ENCODE data around the gene CCSAP. TPM values are rescaled to one million over a fixed set of nuclear protein-coding genes. Genes with fewer than 3 reads are reported as not detected.

Gene CCSAP
- total and polyA plus RNA-seq, 10 of the 15 experiments (the other 5 are each of a cell fraction or from before 2014, with no cell fraction given): 0.75 to 3.4 (median 2.8) TPM

DNA sequence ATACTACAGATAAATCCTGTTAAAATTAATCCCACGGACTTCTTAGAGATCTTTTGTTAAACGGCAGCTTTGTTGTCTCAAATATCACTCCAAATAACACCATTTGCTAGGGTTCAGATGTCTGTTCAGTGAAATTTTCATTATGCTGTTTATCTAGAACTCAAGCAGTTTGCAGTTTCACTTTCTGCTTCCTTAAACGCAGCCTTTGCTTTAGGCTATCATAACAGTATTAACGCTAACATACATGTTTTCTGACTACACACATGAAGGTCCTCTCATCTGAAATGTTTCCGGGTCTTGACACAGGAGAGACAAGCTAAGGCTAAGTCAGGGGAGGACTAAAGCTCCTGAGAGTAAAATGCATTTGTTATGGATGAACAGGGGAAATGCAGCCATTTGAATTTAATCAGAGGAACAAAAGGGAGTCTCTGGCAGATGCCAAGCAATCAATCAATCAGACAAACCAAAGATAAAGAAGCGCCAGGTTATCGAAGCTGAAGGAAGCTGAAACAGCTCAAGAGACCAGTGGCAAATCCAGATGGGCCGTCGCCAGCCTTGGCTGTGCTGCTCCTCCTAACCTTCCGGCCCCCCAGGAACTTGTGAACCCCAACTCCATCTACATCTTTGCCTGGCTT lies 16.9 kb downstream of the CCSAP start:
- intact Hi-C loops (cut with micrococcal nuclease; ENCODE audit: unreplicated experiment) (no loop called here), in situ Hi-C loops (cut with MboI) (no loop called here)
- H3K9ac ChIP-seq (ENCODE audit: control insufficient read depth, insufficient read depth, low read length): no peak overlapping the region
- SMC1A ChIA-PET (ENCODE audit: uncharacterized antibody, unreplicated experiment): interaction anchor here (0.7 to 1.6 kb wide), 4 partner anchors 9 to 1237 kb away, joined by 3 to 4 read pairs (median 4); no protein-coding TSS in a partner anchor
- H3K27me3 ChIP-seq (replicated peaks in 1 of 2; ENCODE audit: control insufficient read depth in 2 of 2, insufficient read depth in 2 of 2, low read length in 1 of 2): no peaks in the 10 kb centered on the region
- ATAC-seq: no peak
- POLR2A ChIA-PET: no interaction called here
- no peak overlapping the region for H3K4me3 ChIP-seq
- H4K20me1 ChIP-seq (ENCODE audit: control insufficient read depth, insufficient read depth): no peaks in the 10 kb centered on the region
- TF ChIP-seq, protein P1, sequence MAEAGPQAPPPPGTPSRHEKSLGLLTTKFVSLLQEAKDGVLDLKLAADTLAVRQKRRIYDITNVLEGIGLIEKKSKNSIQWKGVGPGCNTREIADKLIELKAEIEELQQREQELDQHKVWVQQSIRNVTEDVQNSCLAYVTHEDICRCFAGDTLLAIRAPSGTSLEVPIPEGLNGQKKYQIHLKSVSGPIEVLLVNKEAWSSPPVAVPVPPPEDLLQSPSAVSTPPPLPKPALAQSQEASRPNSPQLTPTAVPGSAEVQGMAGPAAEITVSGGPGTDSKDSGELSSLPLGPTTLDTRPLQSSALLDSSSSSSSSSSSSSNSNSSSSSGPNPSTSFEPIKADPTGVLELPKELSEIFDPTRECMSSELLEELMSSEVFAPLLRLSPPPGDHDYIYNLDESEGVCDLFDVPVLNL (IDR thresholded peaks at IDR 0.05; ENCODE audit: low read depth, low read length): no peak
- no peak for TF ChIP-seq POLR2AphosphoS2 (IDR thresholded peaks at IDR 0.05; ENCODE audit: low read depth, low read length)
- TF ChIP-seq PML (IDR thresholded peaks at IDR 0.05; ENCODE audit: low read length): no peak
- no peak for TF ChIP-seq IKZF1 (conservative IDR thresholded peaks at IDR 0.05)
- TF ChIP-seq BMI1 (IDR thresholded peaks at IDR 0.05; ENCODE audit: borderline replicate concordance): no peak
- no peak for TF ChIP-seq SREBF2 (IDR thresholded peaks at IDR 0.05; ENCODE audit: low read length)
- no peak for TF ChIP-seq CHD1 (IDR thresholded peaks at IDR 0.05; ENCODE audit: low read depth, low read length)
- peaks cover 0 to 3% of the 10 kb centered on the region in 2 experiments; a peak in 1 of 4 replicates for H3K36me3 ChIP-seq (ENCODE audit: control insufficient read depth in 2 of 2, insufficient read depth in 2 of 2, low read length in 1 of 2)
- no peak for FAIRE-seq
- 92% methylated on average over 10 of the region's 10 CpGs for WGBS (ENCODE audit: insufficient coverage, insufficient replicate concordance, low lambda C conversion rate, missing lambda C conversion rate)
- no TSS peak for BruUV-seq (replicated peaks)
- no peak for DNase-seq (ENCODE audit: low read depth, low spot score)
- RAD21 ChIA-PET (ENCODE audit: unreplicated experiment): no interaction called here
- CTCF ChIA-PET: interaction anchor here (1.2 kb wide), 1 partner anchor 143 kb away, joined by 3 read pairs; no protein-coding TSS in a partner anchor
- no peak overlapping the region for H3K4me2 ChIP-seq (ENCODE audit: control insufficient read depth, insufficient read depth)
- H3K4me1 ChIP-seq (ENCODE audit: control insufficient read depth, insufficient read depth, low read length): peaks cover 26% of the 10 kb centered on the region
- H2AFZ ChIP-seq (ENCODE audit: control insufficient read depth, low read depth, low read length): no peak overlapping the region
- H3K9me3 ChIP-seq (replicated peaks; ENCODE audit: control insufficient read depth, insufficient read depth, low read length): no peaks in the 10 kb centered on the region
- no peak overlapping the region for H3K27ac ChIP-seq (ENCODE audit: control insufficient read depth, insufficient read depth)
- no peaks in the 10 kb centered on the region for H3K79me2 ChIP-seq (ENCODE audit: control insufficient read depth, insufficient read depth, low read length)

Data from GM12878 (cell line).